Uterus (tissue), 4 donors: ENCODE results near the gene SEC22C. TPM values are rescaled to one million over a fixed set of nuclear protein-coding genes. Genes with fewer than 3 reads are reported as not detected.
A peak's percentile ranks its signal among the peaks of the same experiment; 100 is the strongest.
"Not testable (repeated sequence)": the region's sequence is repeated elsewhere in the genome, so short reads cannot be mapped to it uniquely, and the experiment has no call there.

ENCODE experiments used
- DNase-seq, 2 donors: peaks; one replicate each; pipeline ENCODE4 v3.0.0-alpha.2; 2019 to 2020
- H3K27ac ChIP-seq, 2 donors: fragments of 200-600 bp; sonication (generic); 1 replicate in 1 of 2; 2 replicates in 1 of 2; pipeline ENCODE4 v1.5.1; 2016 to 2018
- H3K27me3 ChIP-seq, 2 donors: fragments of 200-600 bp; sonication (generic); one replicate each; pipeline ENCODE4 v1.5.1; 2018 to 2019; ENCODE audit warnings: control low read depth in 1 of 2
- H3K36me3 ChIP-seq, 2 donors: fragments of 200-600 bp; sonication (generic); one replicate each; pipeline ENCODE4 v1.5.1; 2019; ENCODE audit warnings: control low read depth in 1 of 2
- H3K4me1 ChIP-seq, 2 donors: fragments of 200-600 bp; sonication (generic); one replicate each; pipeline ENCODE4 v1.5.1; 2018 to 2019; ENCODE audit warnings: control low read depth in 1 of 2
- H3K4me3 ChIP-seq, 2 donors: fragments of 200-600 bp; sonication (generic); 1 replicate in 1 of 2; 2 replicates in 1 of 2; pipeline ENCODE4 v1.5.1; 2018 to 2019; ENCODE audit warnings: mild to moderate bottlenecking in 1 of 2
- H3K9me3 ChIP-seq, 2 donors: fragments of 200-600 bp; sonication (generic); one replicate each; pipeline ENCODE4 v1.5.1; 2019; ENCODE audit warnings: control low read depth in 1 of 2
- CTCF ChIP-seq, 4 experiments: fragments of 200-600 bp in 2 of 4; fragments of 450-650 bp in 2 of 4; sonication (generic) in 2 of 4; IDR thresholded peaks; one replicate each; pipeline ENCODE4 v1.5.1; 2016 to 2019; ENCODE audit warnings: antibody characterized with exemption in 4 of 4, mild to moderate bottlenecking in 2 of 4, moderate library complexity in 1 of 4
- POLR2A ChIP-seq, 2 donors: fragments of 450-650 bp; IDR thresholded peaks; one replicate each; pipeline ENCODE4 v1.6.1; 2016; ENCODE audit warnings: antibody characterized with exemption in 2 of 2, mild to moderate bottlenecking in 1 of 2, moderate library complexity in 1 of 2
- intact Hi-C: fragments of 100-400 bp; cut with DNase I; formaldehyde crosslinking; loops from one replicate; pipeline ENCODE4 v1.15.1; 2023; ENCODE audit warnings: low total_unique reads
- total RNA-seq, 4 donors: library from RNA; depleted of rRNA in 3 of 4; stranded (reverse); fragments of >200 nt in 3 of 4; gene quantifications; one replicate each; pipeline versions ENCODE4 v1.1.0 to v1.2.4, GENCODE V29; 2014 to 2023
- donor health status: DM: yes; HTN: yes; CAD: no.

SEC22C gene
- total RNA-seq, 4 donors from 2014 or later, result 49.7 to 82.6 (median 66.0) TPM

GRCh38 chr3:42600958-42601675 is 19.4 kb upstream of the SEC22C start:
- Histone ChIP-seq H3K4me3 (peak overlapping the region; percentile 78 to 80), H3K9me3 (no peaks in the 10 kb centered on the region), H3K36me3 (no peaks in the 10 kb centered on the region), H3K27ac (peak overlapping the region; percentile 94 to 95), H3K27me3 (no peaks in the 10 kb centered on the region), H3K4me1 (no peaks in the 10 kb centered on the region)
- peak; percentile 61 to 68 for DNase-seq
- intact Hi-C loops, result loop anchor here (10.0 kb wide), 1 partner anchor 54 kb away; the partner anchor contains the start of gene ZBTB47
- peak in 3 of 4 experiments; percentile 2 to 36 (median 15) for TF ChIP-seq CTCF (IDR thresholded peaks at IDR 0.05)
- no peak for TF ChIP-seq POLR2A (IDR thresholded peaks at IDR 0.05)

GRCh38 chr3:42600111-42600957 is 18.6 kb upstream of the SEC22C start, which contains the start of gene NKTR:
TSS of gene NKTR (plus strand) at chr3:42600686. CDS start at chr3:42601007, 321 bp downstream.
- no peaks in the 10 kb centered on the region for H3K36me3 ChIP-seq

GRCh38 chr3:42597098-42597497 is 15.3 kb upstream of the SEC22C start:
- H3K4me1 ChIP-seq, intact Hi-C loops, DNase-seq, H3K4me3 ChIP-seq, H3K27me3 ChIP-seq, H3K36me3 ChIP-seq, H3K9me3 ChIP-seq, H3K27ac ChIP-seq: not testable (repeated sequence)

More at GRCh38 chr3:42600111-42600957, 18.6 kb upstream of the SEC22C start, which contains the start of gene NKTR:
- peak; percentile 97 for DNase-seq
- peak in 1 of 4 experiments; percentile 16 for TF ChIP-seq CTCF (IDR thresholded peaks at IDR 0.05)
- peak; percentile 84 to 91 for TF ChIP-seq POLR2A (IDR thresholded peaks at IDR 0.05)
- intact Hi-C loops, result loop anchor here (10.0 kb wide), 1 partner anchor 54 kb away; the partner anchor contains the start of gene ZBTB47
- H3K9me3 ChIP-seq, result no peaks in the 10 kb centered on the region
- peak within 1 kb of the TSS; percentile 78 to 80 for H3K4me3 ChIP-seq
- H3K27ac ChIP-seq, result peak within 1 kb of the TSS; percentile 94 to 95
- no peaks in the 10 kb centered on the region for H3K4me1 ChIP-seq
- H3K27me3 ChIP-seq, result no peaks in the 10 kb centered on the region

GRCh38 chr3:42595682-42596081 is 13.9 kb upstream of the SEC22C start:
- no peaks in the 10 kb centered on the region for H3K9me3 ChIP-seq

More at GRCh38 chr3:42595682-42596081, 13.9 kb upstream of the SEC22C start:
- Histone ChIP-seq H3K27me3 (no peaks in the 10 kb centered on the region), H3K27ac (no peak overlapping the region), H3K4me3 (no peak overlapping the region), H3K36me3 (no peaks in the 10 kb centered on the region), H3K4me1 (peaks cover 0 to 4% of the 10 kb centered on the region in 2 donors)
- intact Hi-C loops, result no loop called here
- no peak for DNase-seq
- TF ChIP-seq POLR2A (IDR thresholded peaks at IDR 0.05), result no peak
- TF ChIP-seq CTCF (IDR thresholded peaks at IDR 0.05), result no peak
